ENCODE results near the gene DERL2. TPM values are rescaled to one million over a fixed set of nuclear protein-coding genes. Genes with fewer than 3 reads are reported as not detected.
A peak's percentile ranks its signal among the peaks of the same experiment; 100 is the strongest.
"Not testable (repeated sequence)": the region's sequence is repeated elsewhere in the genome, so short reads cannot be mapped to it uniquely, and the experiment has no call there.

The DERL2 gene
- total RNA-seq, 4 donors from 2014 or later: 31.4 to 47.3 (median 42.2) TPM

GRCh38 chr17:5438716-5439445 lies 47.1 kb downstream of the DERL2 start, which contains the start of gene C1QBP:
C1QBP (minus strand) TSS chr17:5439155; CDS start chr17:5439073, 82 bp downstream.
- DNase-seq (ENCODE audit: low spot score): peak; percentile 82
- ATAC-seq (ENCODE audit: low FRiP score): peak; percentile 98
- TF ChIP-seq CTCF (IDR thresholded peaks at IDR 0.05): peak in 2 of 3 donors; percentile 89 to 90

GRCh38 chr17:5437721-5438317 lies 48.2 kb downstream of the DERL2 start:
- DNase-seq (ENCODE audit: low spot score): no peak
- ATAC-seq (ENCODE audit: low FRiP score): no peak
- no peak for TF ChIP-seq CTCF (IDR thresholded peaks at IDR 0.05)

GRCh38 chr17:5435781-5436315 lies 50.1 kb downstream of the DERL2 start:
- not testable (repeated sequence) for DNase-seq (ENCODE audit: low spot score); ATAC-seq (ENCODE audit: low FRiP score)

- no peak for DNase-seq (ENCODE audit: low spot score)
- TF ChIP-seq CTCF (IDR thresholded peaks at IDR 0.05): no peak
- ATAC-seq (ENCODE audit: low FRiP score): no peak
Observed at GRCh38 chr17:5434984-5435383, 51.0 kb downstream of the DERL2 start.

- DNase-seq (ENCODE audit: low spot score) (no peak), ATAC-seq (ENCODE audit: low FRiP score) (no peak)
- TF ChIP-seq CTCF (IDR thresholded peaks at IDR 0.05): no peak
Observed at GRCh38 chr17:5431949-5432556, 53.9 kb downstream of the DERL2 start.

- DNase-seq (ENCODE audit: low spot score): not testable (repeated sequence)
Observed at GRCh38 chr17:5431234-5431633, 54.7 kb downstream of the DERL2 start.

GRCh38 chr17:5430413-5430999 lies 55.5 kb downstream of the DERL2 start:
- TF ChIP-seq CTCF (IDR thresholded peaks at IDR 0.05): no peak
- ATAC-seq (ENCODE audit: low FRiP score) (no peak), DNase-seq (ENCODE audit: low spot score) (no peak)

More at GRCh38 chr17:5431234-5431633, 54.7 kb downstream of the DERL2 start:
- ATAC-seq (ENCODE audit: low FRiP score): not testable (repeated sequence)

All from omental fat pad (tissue), 4 donors.